Measurements from ENCODE around the gene CEMIP2.

The CEMIP2 gene

DNA sequence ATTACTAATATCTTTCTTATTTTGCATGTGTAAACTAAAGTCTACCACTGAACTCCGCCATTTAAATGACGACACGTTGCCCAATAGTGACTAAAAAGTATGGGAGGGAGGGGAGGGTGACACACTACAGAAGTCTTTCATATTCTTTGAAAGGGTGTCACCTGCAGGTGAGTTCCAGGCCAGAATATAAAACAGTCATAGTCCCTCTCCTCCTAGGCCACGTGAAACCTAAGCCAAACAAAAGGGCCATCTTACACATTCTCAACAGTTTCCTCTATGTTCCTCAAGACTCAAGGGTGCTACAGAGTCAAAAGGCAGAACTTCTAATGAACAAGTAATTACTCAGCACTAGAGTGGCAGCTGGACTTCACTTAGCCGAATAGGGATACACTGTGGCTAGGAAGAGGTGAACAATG, 6.4 kb downstream of the CEMIP2 start:
- Histone ChIP-seq H3K27me3 (ENCODE audit: control insufficient read depth in 1 of 2, insufficient read depth in 2 of 2, low read length in 2 of 2) (no peaks in the 10 kb centered on the region), H3K4me1 (ENCODE audit: control insufficient read depth, insufficient read depth, low read length) (no peaks in the 10 kb centered on the region), H3K9ac (ENCODE audit: low read length in 2 of 2) (no peak overlapping the region), H3K27ac (ENCODE audit: low read length) (no peak overlapping the region), H3K4me3 (ENCODE audit: low read length in 2 of 2) (no peak overlapping the region), H3K9me3 (ENCODE audit: control insufficient read depth in 2 of 2, low read length in 2 of 2) (no peaks in the 10 kb centered on the region), H3K36me3 (ENCODE audit: control insufficient read depth in 2 of 2, insufficient read depth in 2 of 2, low read length in 2 of 2) (no peaks in the 10 kb centered on the region)

- H3K9me3 ChIP-seq (ENCODE audit: control insufficient read depth in 2 of 2, low read length in 2 of 2): no peaks in the 10 kb centered on the region
- H3K4me1 ChIP-seq (ENCODE audit: control insufficient read depth, insufficient read depth, low read length): no peaks in the 10 kb centered on the region
- H3K36me3 ChIP-seq (ENCODE audit: control insufficient read depth in 2 of 2, insufficient read depth in 2 of 2, low read length in 2 of 2): no peaks in the 10 kb centered on the region
- no peak overlapping the region for H3K4me3 ChIP-seq (ENCODE audit: low read length in 2 of 2)
- no peak overlapping the region for H3K9ac ChIP-seq (ENCODE audit: low read length in 2 of 2)
- no peaks in the 10 kb centered on the region for H3K27me3 ChIP-seq (ENCODE audit: control insufficient read depth in 1 of 2, insufficient read depth in 2 of 2, low read length in 2 of 2)
- H3K27ac ChIP-seq (ENCODE audit: low read length): no peak overlapping the region
Measured at GRCh38 chr9:71760901-71761300, 7.4 kb downstream of the CEMIP2 start.

GRCh38 chr9:71758785-71759184, 9.5 kb downstream of the CEMIP2 start:
- H3K36me3 ChIP-seq (ENCODE audit: control insufficient read depth in 2 of 2, insufficient read depth in 2 of 2, low read length in 2 of 2): no peaks in the 10 kb centered on the region
- no peaks in the 10 kb centered on the region for H3K9me3 ChIP-seq (ENCODE audit: control insufficient read depth in 2 of 2, low read length in 2 of 2)
- H3K9ac ChIP-seq (ENCODE audit: low read length in 2 of 2): no peak overlapping the region
- H3K27ac ChIP-seq (ENCODE audit: low read length): no peak overlapping the region
- H3K4me1 ChIP-seq (ENCODE audit: control insufficient read depth, insufficient read depth, low read length): no peaks in the 10 kb centered on the region
- H3K27me3 ChIP-seq (ENCODE audit: control insufficient read depth in 1 of 2, insufficient read depth in 2 of 2, low read length in 2 of 2): no peaks in the 10 kb centered on the region
- H3K4me3 ChIP-seq (ENCODE audit: low read length in 2 of 2): no peak overlapping the region

DNA sequence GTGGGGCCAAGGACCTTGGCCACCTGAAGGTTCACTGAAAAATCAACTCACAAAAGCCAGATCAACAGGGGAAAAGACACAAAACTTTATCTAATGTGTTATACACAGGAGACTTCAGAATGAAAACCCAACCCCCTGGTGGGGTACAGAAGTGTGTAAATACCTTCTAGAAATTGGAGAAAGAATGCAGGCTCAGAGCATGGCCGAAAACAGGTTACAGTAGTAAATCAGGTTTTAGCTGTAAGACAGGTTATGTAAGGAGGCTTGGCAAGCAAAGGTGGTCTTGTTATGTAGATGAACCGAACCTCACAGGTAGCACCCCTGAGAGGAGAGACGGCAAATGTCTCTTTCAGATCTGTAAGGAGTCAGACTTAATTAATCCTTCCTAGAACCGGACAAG, 10.0 kb downstream of the CEMIP2 start:
- H3K4me1 ChIP-seq (ENCODE audit: control insufficient read depth, insufficient read depth, low read length): no peaks in the 10 kb centered on the region
- no peak overlapping the region for H3K4me3 ChIP-seq (ENCODE audit: low read length in 2 of 2)
- no peak overlapping the region for H3K9ac ChIP-seq (ENCODE audit: low read length in 2 of 2)

GRCh38 chr9:71756753-71757152, 11.6 kb downstream of the CEMIP2 start:
- H3K27ac ChIP-seq (ENCODE audit: low read length): no peak overlapping the region
- H3K9ac ChIP-seq (ENCODE audit: low read length in 2 of 2): no peak overlapping the region
- no peak overlapping the region for H3K4me3 ChIP-seq (ENCODE audit: low read length in 2 of 2)
- H3K9me3 ChIP-seq (ENCODE audit: control insufficient read depth in 2 of 2, low read length in 2 of 2): no peaks in the 10 kb centered on the region
- no peaks in the 10 kb centered on the region for H3K36me3 ChIP-seq (ENCODE audit: control insufficient read depth in 2 of 2, insufficient read depth in 2 of 2, low read length in 2 of 2)
- H3K4me1 ChIP-seq (ENCODE audit: control insufficient read depth, insufficient read depth, low read length): no peaks in the 10 kb centered on the region
- H3K27me3 ChIP-seq (ENCODE audit: control insufficient read depth in 1 of 2, insufficient read depth in 2 of 2, low read length in 2 of 2): no peaks in the 10 kb centered on the region

More for the DNA sequence above, 10.0 kb downstream of the CEMIP2 start:
- Histone ChIP-seq H3K36me3 (ENCODE audit: control insufficient read depth in 2 of 2, insufficient read depth in 2 of 2, low read length in 2 of 2) (no peaks in the 10 kb centered on the region), H3K9me3 (ENCODE audit: control insufficient read depth in 2 of 2, low read length in 2 of 2) (no peaks in the 10 kb centered on the region), H3K27me3 (ENCODE audit: control insufficient read depth in 1 of 2, insufficient read depth in 2 of 2, low read length in 2 of 2) (no peaks in the 10 kb centered on the region), H3K27ac (ENCODE audit: low read length) (no peak overlapping the region)

DNA sequence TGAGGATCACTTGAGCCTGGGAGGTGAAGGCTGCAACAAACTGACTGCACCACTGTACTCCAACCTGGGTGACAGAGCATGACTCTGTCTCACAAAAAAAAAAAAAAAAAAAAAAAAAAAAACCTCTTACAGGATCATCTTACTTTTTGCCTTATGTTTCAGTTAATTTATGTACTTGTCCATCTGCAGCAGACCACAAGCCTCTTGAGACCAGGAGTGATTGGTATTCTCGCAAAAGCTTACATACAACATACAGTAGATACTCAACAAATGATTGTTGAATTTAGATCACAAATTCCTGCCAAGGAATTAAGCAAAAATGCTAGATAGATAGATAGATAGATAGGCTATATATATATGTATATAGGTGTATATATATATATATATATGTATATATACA, 12.4 kb downstream of the CEMIP2 start:
- Histone ChIP-seq H3K27me3 (ENCODE audit: control insufficient read depth in 1 of 2, insufficient read depth in 2 of 2, low read length in 2 of 2) (no peaks in the 10 kb centered on the region), H3K9me3 (ENCODE audit: control insufficient read depth in 2 of 2, low read length in 2 of 2) (no peaks in the 10 kb centered on the region), H3K4me3 (ENCODE audit: low read length in 2 of 2) (no peak overlapping the region), H3K27ac (ENCODE audit: low read length) (no peak overlapping the region), H3K36me3 (ENCODE audit: control insufficient read depth in 2 of 2, insufficient read depth in 2 of 2, low read length in 2 of 2) (no peaks in the 10 kb centered on the region), H3K9ac (ENCODE audit: low read length in 2 of 2) (no peak overlapping the region), H3K4me1 (ENCODE audit: control insufficient read depth, insufficient read depth, low read length) (no peaks in the 10 kb centered on the region)

GRCh38 chr9:71755230-71755629, 13.1 kb downstream of the CEMIP2 start:
- H3K4me3 ChIP-seq (ENCODE audit: low read length in 2 of 2): no peak overlapping the region
- no peaks in the 10 kb centered on the region for H3K4me1 ChIP-seq (ENCODE audit: control insufficient read depth, insufficient read depth, low read length)
- no peak overlapping the region for H3K27ac ChIP-seq (ENCODE audit: low read length)
- H3K9me3 ChIP-seq (ENCODE audit: control insufficient read depth in 2 of 2, low read length in 2 of 2): no peaks in the 10 kb centered on the region
- H3K9ac ChIP-seq (ENCODE audit: low read length in 2 of 2): no peak overlapping the region
- H3K27me3 ChIP-seq (ENCODE audit: control insufficient read depth in 1 of 2, insufficient read depth in 2 of 2, low read length in 2 of 2): no peaks in the 10 kb centered on the region
- H3K36me3 ChIP-seq (ENCODE audit: control insufficient read depth in 2 of 2, insufficient read depth in 2 of 2, low read length in 2 of 2): no peaks in the 10 kb centered on the region

- Histone ChIP-seq H3K9me3 (ENCODE audit: control insufficient read depth in 2 of 2, low read length in 2 of 2) (no peaks in the 10 kb centered on the region), H3K4me1 (ENCODE audit: control insufficient read depth, insufficient read depth, low read length) (no peaks in the 10 kb centered on the region), H3K36me3 (ENCODE audit: control insufficient read depth in 2 of 2, insufficient read depth in 2 of 2, low read length in 2 of 2) (peaks cover 2 to 3% of the 10 kb centered on the region in 2 donors), H3K9ac (ENCODE audit: low read length in 2 of 2) (no peak overlapping the region), H3K27ac (ENCODE audit: low read length) (no peak overlapping the region), H3K27me3 (ENCODE audit: control insufficient read depth in 1 of 2, insufficient read depth in 2 of 2, low read length in 2 of 2) (no peaks in the 10 kb centered on the region), H3K4me3 (ENCODE audit: low read length in 2 of 2) (no peak overlapping the region)
Measured at GRCh38 chr9:71754151-71754550, 14.2 kb downstream of the CEMIP2 start.

GRCh38 chr9:71752928-71753327, 15.4 kb downstream of the CEMIP2 start:
- Histone ChIP-seq H3K9me3 (ENCODE audit: control insufficient read depth in 2 of 2, low read length in 2 of 2) (no peaks in the 10 kb centered on the region), H3K36me3 (ENCODE audit: control insufficient read depth in 2 of 2, insufficient read depth in 2 of 2, low read length in 2 of 2) (peaks cover 3 to 4% of the 10 kb centered on the region in 2 donors), H3K4me3 (ENCODE audit: low read length in 2 of 2) (no peak overlapping the region), H3K9ac (ENCODE audit: low read length in 2 of 2) (no peak overlapping the region), H3K27me3 (ENCODE audit: control insufficient read depth in 1 of 2, insufficient read depth in 2 of 2, low read length in 2 of 2) (no peaks in the 10 kb centered on the region), H3K4me1 (ENCODE audit: control insufficient read depth, insufficient read depth, low read length) (no peaks in the 10 kb centered on the region), H3K27ac (ENCODE audit: low read length) (no peak overlapping the region)

- Histone ChIP-seq H3K27me3 (ENCODE audit: control insufficient read depth in 1 of 2, insufficient read depth in 2 of 2, low read length in 2 of 2) (no peaks in the 10 kb centered on the region), H3K27ac (ENCODE audit: low read length) (no peak overlapping the region), H3K9ac (ENCODE audit: low read length in 2 of 2) (no peak overlapping the region), H3K36me3 (ENCODE audit: control insufficient read depth in 2 of 2, insufficient read depth in 2 of 2, low read length in 2 of 2) (peaks cover 3 to 4% of the 10 kb centered on the region in 2 donors), H3K9me3 (ENCODE audit: control insufficient read depth in 2 of 2, low read length in 2 of 2) (no peaks in the 10 kb centered on the region), H3K4me3 (ENCODE audit: low read length in 2 of 2) (no peak overlapping the region), H3K4me1 (ENCODE audit: control insufficient read depth, insufficient read depth, low read length) (no peaks in the 10 kb centered on the region)
Measured at GRCh38 chr9:71752352-71752751, 16.0 kb downstream of the CEMIP2 start.

GRCh38 chr9:71748280-71748743, 20.0 kb downstream of the CEMIP2 start:
- no peaks in the 10 kb centered on the region for H3K4me1 ChIP-seq (ENCODE audit: control insufficient read depth, insufficient read depth, low read length)
- no peak overlapping the region for H3K27ac ChIP-seq (ENCODE audit: low read length)
- H3K9me3 ChIP-seq (ENCODE audit: control insufficient read depth in 2 of 2, low read length in 2 of 2): no peaks in the 10 kb centered on the region
- peaks cover 7 to 10% of the 10 kb centered on the region in 2 donors for H3K36me3 ChIP-seq (ENCODE audit: control insufficient read depth in 2 of 2, insufficient read depth in 2 of 2, low read length in 2 of 2)
- no peaks in the 10 kb centered on the region for H3K27me3 ChIP-seq (ENCODE audit: control insufficient read depth in 1 of 2, insufficient read depth in 2 of 2, low read length in 2 of 2)
- H3K4me3 ChIP-seq (ENCODE audit: low read length in 2 of 2): no peak overlapping the region
- no peak overlapping the region for H3K9ac ChIP-seq (ENCODE audit: low read length in 2 of 2)
